Uterus (tissue), 2 donors: Measurements from ENCODE around the gene ERVFRD-1.

Source experiments
- CTCF ChIP-seq, 4 experiments: fragments of 200-600 bp in 2 of 4; fragments of 450-650 bp in 2 of 4; sonication (generic) in 2 of 4; IDR thresholded peaks; one replicate each; pipeline ENCODE4 v1.5.1; 2016 to 2019; ENCODE audit warnings: antibody characterized with exemption in 4 of 4, mild to moderate bottlenecking in 2 of 4, moderate library complexity in 1 of 4
- POLR2A ChIP-seq, 2 donors: fragments of 450-650 bp; IDR thresholded peaks; one replicate each; pipeline ENCODE4 v1.6.1; 2016; ENCODE audit warnings: antibody characterized with exemption in 2 of 2, mild to moderate bottlenecking in 1 of 2, moderate library complexity in 1 of 2

DNA sequence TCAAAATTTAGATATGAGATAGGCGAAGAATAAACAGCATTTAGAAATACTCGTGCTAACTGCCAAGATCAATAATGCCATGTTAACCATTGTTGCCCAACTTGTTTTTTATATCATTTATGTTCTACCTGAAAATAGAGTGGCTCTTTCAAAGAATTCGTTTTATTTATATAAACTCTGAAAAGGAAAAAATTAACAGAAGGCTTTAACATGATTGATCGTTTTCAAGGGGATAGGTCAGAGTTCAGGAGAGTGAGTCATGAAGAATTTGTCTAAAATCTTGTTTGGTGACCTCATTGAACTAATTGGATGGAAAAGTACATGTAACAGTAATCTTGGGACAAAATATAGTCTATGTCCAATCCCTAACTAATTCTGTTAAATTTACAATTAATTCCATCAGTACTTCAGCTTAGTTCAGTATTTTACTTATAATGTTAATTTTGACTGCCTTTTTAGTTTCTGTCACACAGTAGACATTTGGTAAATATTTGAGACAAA is 56.3 kb downstream of the ERVFRD-1 start:
- TF ChIP-seq POLR2A (IDR thresholded peaks at IDR 0.05) (no peak), CTCF (IDR thresholded peaks at IDR 0.05) (no peak)
